Ramos (cell line): Measurements from ENCODE around the gene VCL.
"Not testable (repeated sequence)": the region's sequence is repeated elsewhere in the genome, so short reads cannot be mapped to it uniquely, and the experiment has no call there.

Experiments used
- in situ Hi-C: fragments of 300-500 bp; cut with MboI; formaldehyde crosslinking; loops from one replicate; pipeline ENCODE4 v1.14.3; 2022; ENCODE audit warnings: low sequenced_read_pairs; ENCODE audit not compliant: unreplicated experiment

VCL gene

DNA sequence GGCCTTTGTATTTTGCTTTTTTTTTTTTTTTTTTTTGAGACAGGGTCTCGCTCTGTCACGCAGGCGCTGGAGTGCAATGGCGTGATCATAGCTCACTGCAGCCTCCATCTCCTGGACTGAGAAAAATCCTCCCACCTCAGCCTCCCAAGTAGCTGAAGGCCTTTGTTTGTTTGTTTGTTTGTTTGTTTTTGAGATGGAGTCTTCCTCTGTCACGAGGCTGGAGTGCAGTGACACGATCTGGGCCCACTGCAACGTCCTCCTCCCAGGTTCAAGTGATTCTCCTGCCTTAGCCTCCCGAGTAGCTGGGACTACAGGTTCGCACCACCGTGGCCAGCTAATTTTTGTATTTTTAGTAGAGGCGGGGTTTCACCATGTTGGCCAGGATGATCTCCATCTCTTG, 2.3 kb downstream of the VCL start:
- in situ Hi-C loops, result not testable (repeated sequence)

DNA sequence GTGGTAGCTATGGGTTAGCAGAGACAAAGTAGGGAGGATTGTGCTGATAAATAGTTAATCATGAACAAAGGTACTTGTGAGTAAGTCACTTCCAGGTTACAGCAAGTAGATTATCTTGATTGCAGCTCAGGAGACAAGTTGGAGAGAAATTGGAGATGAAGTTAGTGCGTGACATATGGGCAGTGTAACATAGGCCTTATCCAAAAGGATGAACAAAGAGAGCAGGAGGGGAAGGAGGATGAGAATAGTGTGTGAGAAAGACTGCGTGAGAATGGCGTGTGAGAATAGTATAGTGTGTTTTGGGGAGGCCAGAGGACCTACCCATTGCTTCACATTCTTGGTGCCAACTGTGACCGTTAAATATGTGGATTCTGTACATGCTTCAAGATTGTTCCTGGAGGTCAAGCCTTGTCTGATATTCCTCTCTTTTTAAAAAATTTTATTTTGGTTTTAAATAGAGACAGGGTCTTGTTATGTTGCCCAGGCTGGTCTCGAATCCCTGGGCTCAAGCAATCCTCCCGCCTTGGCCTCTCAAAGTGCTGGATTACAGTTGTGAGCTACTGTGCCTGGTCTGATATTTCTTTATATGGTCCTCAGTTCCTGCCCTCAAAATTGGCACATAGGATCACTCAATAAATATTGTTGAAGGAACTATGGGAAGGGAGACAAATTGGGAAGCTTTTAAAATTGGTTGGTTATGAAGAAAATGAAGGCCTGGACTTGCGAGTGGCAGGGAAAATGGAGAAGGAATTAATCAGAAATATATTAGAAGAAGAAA, 3.2 kb downstream of the VCL start:
- in situ Hi-C loops, result no loop called here

DNA sequence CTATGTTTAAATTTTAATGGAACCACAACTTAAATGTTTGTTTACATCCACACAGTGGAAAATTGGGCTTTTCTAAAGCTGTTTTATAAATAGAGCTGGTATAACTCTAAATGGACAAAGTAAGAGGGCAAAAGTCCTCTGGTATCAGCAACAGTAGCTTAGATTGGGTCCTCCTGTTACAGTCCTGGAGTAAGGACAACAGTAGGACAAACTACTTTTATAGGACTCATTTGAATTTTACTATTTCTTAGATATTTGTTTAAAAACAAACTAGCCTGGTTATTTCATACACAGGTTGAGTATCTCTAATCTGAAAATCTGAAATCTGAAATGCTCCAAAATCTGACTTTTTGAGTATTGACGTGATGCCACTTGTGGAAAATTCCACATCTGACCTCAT, 8.4 kb downstream of the VCL start:
- in situ Hi-C loops, result no loop called here

DNA sequence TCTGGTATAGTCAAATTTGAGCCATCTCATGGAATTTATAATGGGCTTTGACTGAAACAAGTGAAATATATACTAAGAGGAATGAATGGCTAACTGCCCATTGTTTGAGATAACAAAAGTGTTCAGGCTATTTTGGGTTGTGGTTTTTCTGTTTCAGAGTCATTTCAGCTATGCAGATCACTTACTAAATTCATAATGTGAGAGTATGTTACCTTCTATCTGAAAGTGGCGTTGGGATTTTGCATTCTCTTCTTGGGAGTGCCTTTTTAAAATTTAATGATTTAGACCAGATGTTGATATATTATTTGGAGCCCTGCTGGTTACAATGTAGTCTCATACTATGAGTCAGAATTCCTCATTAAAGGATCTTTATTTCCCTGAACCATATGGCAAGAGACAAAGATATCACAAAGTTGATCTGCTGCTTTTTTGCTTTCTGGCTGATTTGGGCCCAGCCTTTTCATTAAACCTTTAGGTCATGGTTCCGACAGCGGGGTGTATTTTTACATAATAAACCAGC, 10.4 kb downstream of the VCL start:
- in situ Hi-C loops, result no loop called here

DNA sequence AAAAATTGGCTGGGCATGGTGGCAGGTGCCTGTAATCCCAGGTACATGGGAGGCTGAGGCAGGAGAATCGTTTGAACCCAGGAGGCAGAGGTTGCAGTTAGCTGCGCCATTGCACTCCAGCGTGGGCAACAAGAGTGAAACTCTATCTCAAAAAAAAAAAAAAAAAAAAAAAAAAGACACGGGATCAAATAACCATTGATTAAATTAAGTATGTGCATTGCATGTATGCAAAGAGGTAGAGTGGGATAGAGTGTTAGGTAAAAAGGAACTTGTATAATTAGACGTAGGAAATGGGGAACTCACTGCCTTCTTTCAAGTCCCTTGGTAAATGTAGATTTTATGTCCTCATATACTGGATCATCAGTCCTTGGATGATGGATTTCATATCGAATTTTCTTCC, 13.1 kb downstream of the VCL start:
- in situ Hi-C loops, result no loop called here

DNA sequence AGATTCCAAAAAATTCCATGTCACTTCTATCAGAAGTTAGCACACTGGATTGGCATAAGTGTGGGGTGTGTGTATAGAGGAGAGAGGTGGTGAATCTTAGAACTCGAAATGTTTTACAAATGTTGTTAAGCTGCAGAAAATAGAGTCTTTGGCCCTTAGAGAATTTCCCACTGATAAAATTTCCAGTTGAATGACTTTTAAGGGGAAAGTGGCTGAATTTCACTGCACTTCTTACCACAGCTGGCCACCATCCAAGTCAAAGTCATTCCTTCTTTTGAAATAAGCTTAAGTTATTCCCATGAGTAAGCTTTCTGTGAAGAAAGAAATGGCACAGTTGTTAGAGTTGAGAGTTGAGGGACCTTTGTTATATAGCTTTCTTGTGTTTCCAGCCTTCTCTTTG, 13.9 kb downstream of the VCL start:
- in situ Hi-C loops, result no loop called here

DNA sequence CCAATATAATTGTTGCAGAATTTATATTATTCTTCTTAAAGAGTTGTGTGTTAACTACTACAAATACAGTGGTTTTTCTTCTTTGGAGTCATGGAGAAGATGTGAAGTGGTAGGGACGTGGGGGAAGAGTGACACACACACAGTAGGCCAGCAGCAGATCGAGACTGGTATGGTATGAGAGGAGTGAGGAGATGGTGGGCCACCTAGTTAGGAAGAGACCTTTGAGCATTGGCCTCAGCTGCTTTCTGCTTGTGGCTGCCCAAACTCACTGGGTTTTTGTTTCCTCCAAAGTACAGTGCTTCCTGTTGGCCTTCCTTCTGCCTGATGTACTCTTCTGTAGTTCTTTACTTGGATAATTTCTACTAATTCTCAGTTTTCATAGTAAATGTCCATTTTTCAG, 14.6 kb downstream of the VCL start:
- in situ Hi-C loops, result no loop called here

DNA sequence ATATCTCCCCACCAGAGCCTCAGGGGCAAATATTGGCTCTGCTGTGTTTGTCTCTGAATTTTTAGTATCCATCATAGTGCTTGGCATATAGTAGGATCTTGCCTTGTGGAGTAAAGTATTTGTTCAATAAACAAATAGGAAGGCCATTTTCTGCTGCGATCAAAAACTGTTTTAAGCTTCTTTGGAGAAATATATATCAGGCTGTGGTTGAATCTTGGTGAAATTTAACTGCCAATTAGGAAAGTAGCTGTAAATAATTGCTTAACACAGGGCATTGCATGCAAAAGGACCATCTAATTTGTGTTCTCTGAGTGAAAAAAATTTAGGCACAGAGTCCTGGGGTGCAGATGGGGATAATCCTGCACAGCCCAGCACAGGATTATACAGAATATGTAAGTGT, 15.1 kb downstream of the VCL start:
- in situ Hi-C loops, result no loop called here

DNA sequence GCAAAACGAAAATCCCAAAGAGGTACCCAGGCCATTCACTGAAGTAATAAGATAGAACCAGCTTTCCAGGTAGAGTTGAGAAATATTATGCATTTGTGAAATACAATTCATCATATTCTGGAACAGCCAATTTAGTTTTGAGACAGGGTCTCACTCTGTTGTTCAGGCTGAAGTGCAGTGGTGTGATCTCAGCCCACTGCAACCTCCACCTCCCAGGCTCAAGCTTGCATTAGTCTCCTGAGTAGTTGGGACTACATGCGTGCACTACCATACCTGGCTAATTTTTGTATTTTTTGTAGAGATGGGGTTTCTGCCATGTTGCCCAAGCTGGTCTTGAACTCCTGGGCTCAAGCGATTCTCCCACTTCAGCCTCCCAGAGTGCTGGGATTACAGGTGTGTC, 16.7 kb downstream of the VCL start:
- in situ Hi-C loops, result not testable (repeated sequence)

DNA sequence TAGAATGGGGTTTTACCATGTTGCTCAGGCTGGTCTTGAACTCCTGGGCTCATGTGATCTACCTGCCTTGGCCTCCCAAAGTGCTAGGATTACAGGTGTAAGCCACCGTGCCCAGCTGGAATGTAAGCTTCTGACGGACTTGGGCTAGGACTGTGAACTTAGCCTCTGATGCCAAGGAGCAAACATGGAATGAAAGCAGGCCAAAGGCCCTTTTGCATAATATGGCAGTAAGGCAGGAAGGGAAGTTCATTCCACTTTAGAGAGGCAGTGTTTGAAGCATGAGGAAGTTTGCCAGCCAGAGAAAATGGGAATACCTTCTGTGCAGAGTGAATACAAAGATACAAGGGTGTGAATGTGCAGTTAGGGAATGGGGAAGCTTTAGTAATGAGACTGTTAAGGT, 20.3 kb downstream of the VCL start:
- in situ Hi-C loops, result no loop called here

DNA sequence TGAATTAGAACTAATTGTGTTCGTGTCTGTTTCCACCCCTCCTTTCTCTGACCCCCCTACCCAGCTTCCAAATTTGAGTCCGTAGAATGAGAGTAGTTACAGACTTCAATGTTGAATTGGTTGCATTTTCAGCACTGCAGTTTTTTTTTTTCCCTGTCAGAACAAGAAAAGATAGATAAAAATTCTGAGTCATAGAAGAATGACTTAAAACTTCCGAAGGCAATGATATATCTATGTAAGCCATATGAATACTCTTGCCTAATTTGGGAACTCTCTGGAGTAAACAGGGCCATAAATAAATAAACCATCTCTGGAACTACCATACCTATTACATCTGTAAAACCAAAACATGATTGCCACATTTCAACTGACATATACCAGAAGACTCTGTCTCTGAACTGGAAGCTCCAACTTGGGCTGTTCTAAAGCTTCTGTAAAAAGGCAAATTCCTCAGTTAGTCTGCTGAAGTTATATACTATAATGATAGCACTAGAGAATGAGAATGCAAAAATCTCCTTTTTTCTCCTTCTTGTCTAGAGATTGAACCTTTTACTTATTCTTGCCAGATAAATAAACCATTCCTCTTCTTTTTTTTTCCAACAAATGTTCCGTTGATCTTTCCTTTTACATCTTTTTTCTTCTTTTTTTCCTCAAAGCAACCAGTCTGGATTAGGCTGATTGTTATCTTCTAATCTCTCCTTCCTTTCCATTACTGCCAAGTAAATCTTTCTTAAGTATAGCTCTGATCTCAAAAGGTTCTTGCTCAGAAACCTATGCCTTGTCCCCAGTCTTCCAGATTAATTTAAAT, 23.5 kb downstream of the VCL start:
- in situ Hi-C loops, result no loop called here

DNA sequence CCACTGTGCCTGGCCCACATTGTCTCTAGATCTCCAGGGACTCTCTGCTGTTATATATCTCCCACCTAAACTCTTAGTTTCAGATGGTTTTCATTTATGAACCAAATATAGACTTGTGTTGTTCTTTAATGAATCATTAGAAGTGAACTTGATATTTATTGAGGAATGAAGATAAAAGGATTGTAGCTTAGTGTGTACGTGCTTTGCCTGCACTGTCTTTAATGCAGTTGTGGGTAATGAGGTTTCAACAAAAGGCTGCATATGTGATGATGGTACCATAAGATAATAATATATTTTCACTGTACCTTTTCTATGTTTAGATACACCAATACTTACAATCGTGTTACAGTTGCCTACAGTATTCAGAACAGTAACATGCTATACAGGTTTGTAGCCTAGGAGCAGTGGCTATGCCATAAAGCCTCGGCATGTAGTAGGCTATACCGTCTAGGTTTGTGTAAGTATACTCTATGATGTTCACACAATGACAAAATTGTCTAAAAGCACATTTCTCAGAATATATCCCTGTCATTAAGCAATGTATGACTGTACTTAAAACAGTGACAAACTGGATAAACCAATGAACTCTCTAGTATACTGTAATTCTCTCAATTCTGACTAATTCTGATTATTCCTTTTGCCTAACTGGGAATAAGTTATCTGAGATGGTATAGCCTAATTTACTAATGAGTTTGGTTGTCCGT, 25.2 kb downstream of the VCL start:
- in situ Hi-C loops, result no loop called here

DNA sequence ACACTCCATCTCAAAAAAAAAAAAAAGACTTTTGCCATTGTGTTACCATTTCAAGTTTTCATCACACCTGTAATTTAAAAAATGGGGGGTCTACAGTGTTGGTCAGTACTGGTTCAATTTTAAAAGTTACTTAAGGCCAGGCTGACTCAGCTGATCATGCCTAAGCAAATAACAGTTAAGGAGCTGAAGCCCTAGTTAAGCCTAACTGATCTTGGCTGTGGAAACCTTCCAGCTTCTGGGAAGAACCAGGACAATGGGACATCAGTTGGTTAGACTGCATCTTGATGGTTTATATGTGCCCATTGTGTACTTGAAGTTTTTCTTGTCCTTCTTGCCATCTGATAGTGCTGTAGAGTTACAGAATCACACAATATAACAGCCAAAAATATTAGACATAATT, 26.7 kb downstream of the VCL start:
- in situ Hi-C loops, result no loop called here

DNA sequence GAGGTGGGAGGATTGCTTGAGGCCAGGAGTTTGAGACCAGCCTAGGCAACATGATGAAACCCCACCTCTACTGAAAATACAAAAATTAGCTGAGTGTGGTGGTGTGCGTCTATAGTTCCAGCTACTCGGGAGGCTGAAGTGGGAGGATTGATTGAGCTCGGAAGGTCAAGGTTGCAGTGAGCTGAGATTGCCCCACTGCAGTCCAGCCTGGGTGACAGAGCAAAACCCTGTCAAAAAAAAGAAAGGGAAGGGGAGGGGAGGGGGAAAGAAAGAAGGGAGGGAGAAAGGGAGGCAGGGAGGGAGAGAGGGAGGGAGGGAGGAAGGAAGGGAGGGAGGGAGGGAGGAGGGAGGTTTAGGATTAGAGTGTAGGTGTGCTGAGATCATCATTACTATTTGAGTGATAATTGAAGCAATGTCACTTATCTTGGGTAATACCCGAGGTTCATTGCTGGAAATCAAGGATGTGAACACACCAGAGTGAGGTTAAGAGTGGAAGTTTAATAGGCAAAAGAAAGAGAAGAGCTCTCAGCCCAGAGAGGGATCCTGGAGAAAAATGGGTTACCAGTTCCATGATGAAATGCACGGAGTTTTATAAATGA, 27.6 kb downstream of the VCL start:
- in situ Hi-C loops, result no loop called here

DNA sequence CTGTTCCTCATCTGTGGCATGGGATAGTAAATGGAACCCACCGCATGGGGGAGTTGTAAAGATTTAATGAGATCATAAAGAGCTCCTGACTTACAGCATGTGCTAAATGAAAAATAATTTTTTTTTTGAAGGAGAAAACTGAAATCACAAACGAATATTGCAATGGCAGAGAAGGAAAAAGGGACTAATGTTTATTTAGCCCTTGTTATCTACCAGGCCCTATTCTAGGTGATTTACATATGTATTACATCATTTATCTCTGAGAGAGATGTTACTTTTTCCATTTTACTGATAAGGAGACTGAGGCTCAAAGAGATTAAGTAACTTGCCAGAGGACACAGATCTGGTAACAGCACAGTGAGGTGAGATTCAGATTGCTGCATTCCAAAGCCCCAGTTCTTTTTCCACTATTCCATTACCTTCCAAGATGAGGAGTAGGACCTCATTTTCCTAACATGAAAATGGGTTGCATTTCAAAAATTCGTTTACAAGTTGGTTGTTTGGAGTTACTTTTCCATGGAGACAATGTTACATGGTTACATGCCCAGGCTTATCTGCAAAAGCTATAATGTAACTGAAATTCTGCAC, 28.6 kb downstream of the VCL start:
- in situ Hi-C loops, result no loop called here

DNA sequence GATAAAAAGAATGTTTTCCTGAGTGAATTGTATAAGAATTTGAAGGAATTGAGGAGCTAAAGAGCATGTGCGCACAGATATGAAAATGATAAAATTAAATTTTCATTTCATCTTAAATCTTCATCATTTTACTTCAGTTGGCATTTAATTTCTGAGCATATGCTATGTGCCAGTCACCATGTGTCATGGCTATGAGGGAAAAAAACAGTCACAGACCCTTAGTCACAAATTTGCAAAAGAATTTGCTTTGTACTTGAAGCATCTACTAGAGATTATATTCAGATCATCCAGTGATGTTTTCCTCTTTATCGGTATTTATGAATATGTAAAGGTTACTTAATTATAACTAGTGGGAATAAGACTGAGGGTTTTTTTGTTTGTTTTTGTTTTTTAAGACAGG, 29.8 kb downstream of the VCL start:
- in situ Hi-C loops, result no loop called here

DNA sequence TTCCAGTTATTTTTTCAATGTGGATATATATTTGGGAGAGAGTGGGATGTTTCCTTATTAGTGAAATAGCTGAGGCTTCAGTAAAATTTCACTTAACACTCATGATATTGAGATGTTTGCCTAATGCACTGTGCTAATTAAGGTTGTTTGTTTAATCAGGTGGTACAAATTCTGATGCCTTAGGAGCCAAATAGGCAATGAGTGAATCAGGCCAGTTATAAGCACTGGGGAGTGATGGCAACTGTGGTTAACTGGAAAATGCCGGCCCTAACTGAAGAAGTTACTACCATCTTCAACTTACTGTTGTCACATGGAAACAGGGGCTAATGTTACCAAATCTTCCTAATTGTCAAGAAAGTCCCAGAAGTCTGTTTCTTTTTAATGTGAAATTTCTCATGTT, 32.0 kb downstream of the VCL start:
- in situ Hi-C loops, result no loop called here

DNA sequence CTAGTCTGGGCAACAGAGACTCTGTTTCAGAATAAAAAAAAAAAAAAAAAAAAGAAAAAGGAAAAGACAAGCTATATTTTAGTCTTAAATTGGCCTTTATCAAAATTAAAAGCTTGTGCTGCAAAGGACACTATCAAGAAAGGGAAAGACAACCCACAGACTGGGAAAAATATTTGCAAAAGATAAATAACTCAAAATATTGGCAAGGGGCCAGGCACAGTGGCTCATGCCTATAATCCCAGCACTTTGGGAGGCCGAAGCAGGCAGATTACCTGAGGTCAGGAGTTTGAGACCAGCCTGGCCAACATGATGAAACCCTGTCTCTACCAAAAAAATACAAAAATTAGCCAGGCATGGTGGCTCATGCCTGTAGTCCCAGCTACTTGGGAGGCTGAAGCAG, 34.3 kb downstream of the VCL start:
- in situ Hi-C loops, result not testable (repeated sequence)

DNA sequence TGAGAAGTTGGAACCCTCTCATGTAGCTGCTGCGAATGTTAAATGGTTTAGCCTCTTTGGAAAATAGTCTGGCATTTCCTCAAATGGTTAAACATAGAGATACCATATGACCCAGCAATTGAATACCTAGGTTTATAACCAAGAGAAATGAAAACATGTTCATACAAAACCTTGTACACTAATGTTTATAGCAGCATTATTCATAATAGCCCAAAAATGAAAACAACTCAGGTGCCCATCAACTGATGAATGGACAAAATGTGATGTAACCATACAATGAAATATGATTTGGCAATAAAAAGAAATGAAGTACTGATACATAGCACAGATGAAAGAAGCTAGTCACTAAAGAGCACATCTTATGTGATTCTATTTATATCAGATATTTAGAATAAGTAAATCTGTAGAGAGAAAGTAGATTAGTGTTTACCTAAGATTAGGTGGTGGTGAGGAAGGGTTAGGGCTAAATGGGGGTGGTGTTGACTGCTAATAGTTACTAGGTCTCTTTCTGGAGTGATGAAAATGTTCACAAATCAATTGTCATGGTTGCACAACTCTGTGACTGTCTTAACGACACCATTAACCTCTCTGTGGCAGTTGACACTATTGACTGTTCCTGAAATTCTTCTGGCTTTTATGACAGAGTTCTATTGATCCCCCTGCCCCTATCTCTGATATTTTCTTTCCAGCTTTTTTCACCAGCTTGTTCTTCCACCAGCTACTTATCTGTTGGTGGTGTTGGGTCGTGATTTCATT, 35.2 kb downstream of the VCL start:
- in situ Hi-C loops, result no loop called here

DNA sequence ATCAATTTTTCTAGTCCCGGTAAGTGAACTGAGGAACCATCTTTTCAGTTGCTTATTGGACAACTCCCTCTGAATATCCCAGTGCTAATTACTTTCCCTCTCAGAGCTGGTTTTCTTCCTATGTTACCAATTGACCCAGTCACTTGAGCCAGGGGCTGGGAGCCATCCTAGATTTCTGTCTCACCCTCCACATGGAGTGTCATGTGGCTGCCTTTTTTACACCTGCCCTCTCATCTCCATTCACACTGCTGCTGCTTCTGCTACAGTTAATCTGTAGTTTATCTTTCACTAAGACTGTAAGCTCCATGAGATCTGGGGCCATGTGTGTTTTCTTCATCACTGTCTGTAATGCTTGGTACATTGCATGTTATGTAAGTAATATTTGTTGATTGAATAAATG, 35.8 kb downstream of the VCL start:
- in situ Hi-C loops, result no loop called here
